HG02970 (cell line): ENCODE measurements around the gene FAM107B.

Experiments used
- ATAC-seq: cut with Tn5 transposase; IDR thresholded peaks from one replicate; pipeline ENCODE4 v1.9.1; 2021; ENCODE audit warnings: mild to moderate bottlenecking, moderate library complexity, moderate number of reproducible peaks; ENCODE audit not compliant: unreplicated experiment, low FRiP score

FAM107B gene

GRCh38 chr10:14477408-14477710 is 297.3 kb downstream of the FAM107B start:
- no peak for ATAC-seq

DNA sequence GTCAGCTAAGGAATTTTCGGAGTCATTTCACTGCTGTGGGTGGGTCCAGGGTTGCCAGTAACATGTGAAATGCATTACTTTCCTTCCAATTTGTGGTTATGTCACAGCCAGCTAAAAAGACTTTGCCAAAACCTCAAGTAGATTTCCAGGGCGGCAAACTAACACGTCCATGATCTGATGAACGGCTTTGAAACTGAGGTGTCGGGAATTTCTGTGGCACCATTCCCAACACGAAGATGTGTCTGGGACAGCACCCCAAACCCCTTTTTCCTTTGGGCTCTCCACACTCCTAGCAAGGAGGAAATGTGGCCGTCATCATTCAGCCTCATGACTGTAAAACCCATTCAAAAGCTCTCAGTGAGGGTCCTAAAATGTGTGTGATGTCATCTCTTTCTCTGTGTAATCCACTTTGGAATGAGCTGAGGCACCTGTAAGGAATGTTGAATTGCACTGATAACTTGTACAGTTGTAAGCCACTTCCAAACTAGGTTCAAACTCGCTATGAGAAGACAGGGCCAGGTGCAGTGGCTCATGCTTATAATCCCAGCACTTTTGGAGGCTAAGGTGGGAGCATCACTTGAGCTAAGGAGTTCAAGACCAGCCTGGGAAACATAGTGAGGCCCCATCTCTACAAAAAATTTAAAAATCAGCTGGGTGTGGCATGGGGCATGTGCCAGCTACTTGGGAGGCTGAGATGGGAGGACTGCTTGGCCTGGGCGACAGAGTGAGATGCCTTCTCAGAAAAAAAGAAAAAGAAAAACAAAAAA is 297.9 kb downstream of the FAM107B start:
- ATAC-seq, result no peak

DNA sequence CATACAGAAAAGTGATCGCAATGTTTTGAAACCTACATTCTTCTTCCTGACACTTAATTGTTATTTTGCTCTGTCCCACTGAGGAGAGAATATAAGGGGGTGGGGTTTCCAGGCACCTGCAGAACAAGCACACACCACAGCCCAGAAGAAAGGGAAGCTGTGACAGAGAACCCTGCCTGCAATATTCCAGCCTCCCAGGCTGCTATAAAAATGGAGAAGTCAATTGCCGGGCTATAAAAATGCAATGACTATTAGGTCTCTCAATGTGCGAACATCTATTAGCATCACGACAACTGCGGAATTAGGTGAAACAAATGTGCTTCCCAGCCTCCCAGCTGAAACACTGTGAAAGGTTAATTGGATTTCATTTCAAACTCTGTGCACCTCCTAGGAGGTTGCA is 298.7 kb downstream of the FAM107B start:
- no peak for ATAC-seq

DNA sequence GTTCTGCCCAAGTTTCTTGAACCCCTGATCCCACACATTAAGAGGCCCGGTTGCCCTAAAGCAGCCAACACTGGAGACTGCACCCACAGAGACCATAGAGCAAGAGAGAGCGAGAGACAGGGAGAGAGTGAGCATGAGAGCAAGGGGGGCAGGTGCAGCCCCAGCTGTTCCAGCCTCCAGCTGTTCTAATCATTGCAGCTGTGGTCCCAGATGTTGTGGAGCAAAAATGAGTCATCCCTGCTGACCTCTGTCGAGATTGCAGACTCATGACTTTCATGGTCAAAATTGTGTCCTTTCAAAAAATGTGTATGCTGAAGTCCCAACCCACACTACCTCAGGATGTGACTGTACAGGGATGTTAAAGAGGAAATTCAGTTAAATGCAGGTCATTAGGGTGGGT is 300.0 kb downstream of the FAM107B start:
- ATAC-seq, result no peak

DNA sequence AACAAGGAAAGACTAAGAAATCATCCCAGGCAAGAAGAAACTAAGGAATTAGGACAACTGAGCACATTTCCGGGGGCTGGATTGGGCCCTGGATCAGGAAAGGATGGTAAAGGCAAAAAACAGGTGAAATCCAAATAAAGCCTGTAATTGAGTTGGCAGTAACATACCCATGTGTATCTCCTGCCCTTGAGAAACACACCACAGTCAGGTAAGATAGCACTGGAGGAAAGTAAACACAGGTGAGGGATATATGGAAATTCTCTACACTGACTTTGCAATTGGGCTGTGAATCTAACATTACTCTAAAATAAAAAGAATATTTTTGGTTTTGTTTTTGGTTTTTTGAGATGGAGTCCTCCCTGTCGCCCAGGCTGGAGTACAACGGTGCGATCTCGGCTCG is 303.8 kb downstream of the FAM107B start:
- no peak for ATAC-seq

DNA sequence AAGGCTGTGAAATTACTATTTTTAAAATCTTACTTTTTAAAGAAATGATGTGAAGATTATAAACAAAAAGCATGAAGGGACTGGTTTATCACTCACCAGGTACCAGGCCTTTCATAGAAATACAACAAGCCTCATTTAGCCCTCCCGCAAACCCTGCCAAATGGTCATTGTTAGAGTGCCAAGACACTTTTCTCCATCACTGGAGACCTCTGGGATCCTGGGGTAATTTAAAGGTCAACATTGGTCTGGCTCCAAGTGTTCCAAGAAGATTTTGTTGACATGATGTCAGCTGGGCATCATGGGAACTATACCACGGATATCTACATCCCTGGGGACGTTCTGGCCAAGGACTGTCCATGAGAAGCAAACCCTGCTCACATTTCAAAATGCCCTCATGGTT is 306.0 kb downstream of the FAM107B start:
- no peak for ATAC-seq
